G401 (cell line): ENCODE data around the gene EVL. TPM values are rescaled to one million over a fixed set of nuclear protein-coding genes. Genes with fewer than 3 reads are reported as not detected.
"Not testable (repeated sequence)": the region's sequence is repeated elsewhere in the genome, so short reads cannot be mapped to it uniquely, and the experiment has no call there.

Experiments used
- DNase-seq: peaks from one replicate; pipeline ENCODE4 v3.0.0-alpha.2; 2015; ENCODE audit warnings: low spot score
- in situ Hi-C: cut with HindIII; loops from 2 replicates; pipeline ENCODE4 v1.10.0; 2016; ENCODE audit warnings: low sequenced_read_pairs, mixed read lengths
- total RNA-seq: library from RNA; depleted of rRNA; stranded (reverse); fragments of >200 nt; shearing (Covaris generic); gene quantifications from 2 replicates; pipeline ENCODE4 v1.2.3, GENCODE V29; 2014; rRNA removed

Gene EVL
- total RNA-seq, 1 experiment from 2014 or later, result 53.8 TPM

- in situ Hi-C loops, result no loop called here
- no peak for DNase-seq
Observed at GRCh38 chr14:100173353-100173752, 108.1 kb downstream of the EVL start.

- no peak for DNase-seq
- in situ Hi-C loops, result no loop called here
Observed at GRCh38 chr14:100176811-100177327, 111.6 kb downstream of the EVL start.

GRCh38 chr14:100178691-100179090 is 113.5 kb downstream of the EVL start:
- DNase-seq, result no peak
- in situ Hi-C loops, result no loop called here

- DNase-seq, in situ Hi-C loops: not testable (repeated sequence)
Observed at GRCh38 chr14:100180671-100181070, 115.4 kb downstream of the EVL start.

- DNase-seq, in situ Hi-C loops: not testable (repeated sequence)
Observed at GRCh38 chr14:100181876-100182551, 116.8 kb downstream of the EVL start.

- no peak for DNase-seq
- in situ Hi-C loops, result no loop called here
Observed at GRCh38 chr14:100187247-100187833, 122.1 kb downstream of the EVL start.

- in situ Hi-C loops, result no loop called here
- no peak for DNase-seq
Observed at GRCh38 chr14:100188392-100189030, 123.3 kb downstream of the EVL start.

GRCh38 chr14:100190126-100190525 is 124.9 kb downstream of the EVL start:
- no peak for DNase-seq
- in situ Hi-C loops, result no loop called here

- in situ Hi-C loops, result no loop called here
- no peak for DNase-seq
Observed at GRCh38 chr14:100191584-100192249, 126.5 kb downstream of the EVL start.

GRCh38 chr14:100192250-100192671 is 127.0 kb downstream of the EVL start:
- in situ Hi-C loops, result no loop called here
- DNase-seq, result no peak

GRCh38 chr14:100192672-100193416 is 127.6 kb downstream of the EVL start:
- peak; percentile 98 for DNase-seq
- in situ Hi-C loops, result no loop called here

Other genes with a start within 250 kb of the EVL start
- 0.95 and 5.0 TPM in 2 replicates for gene DEGS2, start 94.2 kb downstream of the EVL start, total RNA-seq
- 60.4 and 70.4 TPM in 2 replicates for gene YY1, start 173.7 kb downstream of the EVL start, total RNA-seq
- 42.5 and 50.5 TPM in 2 replicates for gene SLC25A29, start 241.0 kb downstream of the EVL start, total RNA-seq